ENCODE results near the gene EFCAB6. TPM values are rescaled to one million over a fixed set of nuclear protein-coding genes. Genes with fewer than 3 reads are reported as not detected.

Gene EFCAB6
- total RNA-seq, 1 donor from 2014 or later: 0.26 TPM

DNA sequence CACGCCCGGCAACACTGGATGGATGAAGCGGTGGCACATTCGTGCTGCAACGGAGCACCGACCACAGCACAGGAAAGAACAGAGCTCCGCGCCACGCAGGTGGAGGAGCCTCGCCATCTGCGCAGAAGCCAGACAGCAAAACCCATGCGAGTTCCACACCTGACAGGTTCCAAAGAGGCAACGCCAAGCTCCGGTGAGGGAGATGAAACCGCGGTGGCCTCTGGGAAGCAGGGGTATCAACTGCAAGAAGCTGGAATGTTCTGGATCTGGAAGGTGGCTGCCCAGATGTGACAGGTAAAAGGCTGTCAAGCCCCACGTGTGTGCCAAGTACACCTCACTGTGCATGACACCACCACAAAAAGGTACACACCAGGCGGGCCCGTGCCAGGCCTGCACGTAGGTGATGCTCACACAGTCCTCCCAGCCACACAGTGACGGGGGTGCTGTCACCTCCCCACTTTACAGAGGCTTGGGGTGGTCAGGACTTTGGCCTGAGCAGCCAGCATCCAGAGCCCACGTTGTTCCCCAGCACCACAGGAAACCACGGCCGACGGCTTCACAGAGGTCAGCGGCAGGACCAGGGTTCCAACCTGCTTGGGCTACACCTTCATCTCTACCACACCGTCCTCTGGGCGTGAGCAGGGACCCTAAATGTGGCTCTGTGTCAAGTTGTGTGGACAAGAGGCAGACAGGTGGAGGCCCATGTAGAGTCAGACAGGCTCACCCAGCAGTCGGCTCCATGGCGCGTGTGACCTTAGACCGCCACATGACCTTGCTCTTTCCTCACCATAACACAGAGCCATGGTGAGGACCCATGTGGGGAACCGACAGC, 19.7 kb upstream of the EFCAB6 start:
- no peak for DNase-seq (ENCODE audit: low read depth, low spot score)

- DNase-seq (ENCODE audit: low read depth, low spot score): no peak
Observed at GRCh38 chr22:43830931-43831560, 18.9 kb upstream of the EFCAB6 start.

DNA sequence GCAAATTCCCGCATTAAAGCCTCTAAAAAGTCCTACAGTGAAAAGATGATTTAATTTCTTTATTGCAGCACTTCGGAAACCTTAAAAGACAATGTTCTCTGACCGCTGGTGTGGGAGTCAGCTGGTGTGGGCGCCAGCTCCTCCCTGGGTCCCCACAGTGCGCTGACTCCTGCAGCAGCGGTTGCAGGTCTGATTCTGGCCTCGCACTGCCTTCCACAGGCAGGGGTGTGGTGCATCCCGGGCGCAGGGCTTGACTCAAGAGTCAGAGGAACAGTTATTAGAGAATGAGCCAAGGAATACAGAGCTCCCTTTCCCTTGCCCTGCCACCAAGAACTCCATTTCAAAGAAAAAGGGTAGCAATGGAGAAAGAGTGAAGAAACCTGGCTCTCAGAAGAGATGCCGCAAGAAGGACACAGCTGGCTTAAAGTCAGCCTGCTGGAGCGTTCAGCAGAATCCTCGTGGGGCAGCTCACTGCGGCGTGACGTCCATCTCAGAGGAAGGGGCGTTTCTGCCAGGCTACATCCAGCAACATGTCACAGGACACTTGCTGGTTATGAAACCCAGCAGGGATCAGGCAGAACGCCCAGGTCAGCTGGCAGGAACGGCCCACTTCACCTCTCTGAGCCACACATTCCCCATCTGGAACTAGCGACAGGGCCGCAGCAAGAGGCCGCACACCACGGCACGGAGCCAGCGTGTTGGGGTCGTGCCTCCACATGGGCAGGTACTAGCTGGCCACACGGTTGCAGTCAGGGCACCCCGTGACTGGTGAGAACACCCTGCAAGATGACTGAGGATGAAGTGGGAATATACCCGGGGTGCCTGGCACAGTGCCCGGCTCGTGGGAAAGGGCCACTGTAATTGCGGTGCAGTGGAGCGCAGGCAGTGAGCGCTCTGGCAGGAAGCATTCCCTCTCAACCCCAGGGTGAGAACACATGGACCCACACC, 18.1 kb upstream of the EFCAB6 start:
- DNase-seq (ENCODE audit: low read depth, low spot score): no peak

- no peak for DNase-seq (ENCODE audit: low read depth, low spot score)
Observed at GRCh38 chr22:43828998-43829782, 17.1 kb upstream of the EFCAB6 start.

GRCh38 chr22:43828725-43828997, 16.6 kb upstream of the EFCAB6 start:
- DNase-seq (ENCODE audit: low read depth, low spot score): no peak

DNA sequence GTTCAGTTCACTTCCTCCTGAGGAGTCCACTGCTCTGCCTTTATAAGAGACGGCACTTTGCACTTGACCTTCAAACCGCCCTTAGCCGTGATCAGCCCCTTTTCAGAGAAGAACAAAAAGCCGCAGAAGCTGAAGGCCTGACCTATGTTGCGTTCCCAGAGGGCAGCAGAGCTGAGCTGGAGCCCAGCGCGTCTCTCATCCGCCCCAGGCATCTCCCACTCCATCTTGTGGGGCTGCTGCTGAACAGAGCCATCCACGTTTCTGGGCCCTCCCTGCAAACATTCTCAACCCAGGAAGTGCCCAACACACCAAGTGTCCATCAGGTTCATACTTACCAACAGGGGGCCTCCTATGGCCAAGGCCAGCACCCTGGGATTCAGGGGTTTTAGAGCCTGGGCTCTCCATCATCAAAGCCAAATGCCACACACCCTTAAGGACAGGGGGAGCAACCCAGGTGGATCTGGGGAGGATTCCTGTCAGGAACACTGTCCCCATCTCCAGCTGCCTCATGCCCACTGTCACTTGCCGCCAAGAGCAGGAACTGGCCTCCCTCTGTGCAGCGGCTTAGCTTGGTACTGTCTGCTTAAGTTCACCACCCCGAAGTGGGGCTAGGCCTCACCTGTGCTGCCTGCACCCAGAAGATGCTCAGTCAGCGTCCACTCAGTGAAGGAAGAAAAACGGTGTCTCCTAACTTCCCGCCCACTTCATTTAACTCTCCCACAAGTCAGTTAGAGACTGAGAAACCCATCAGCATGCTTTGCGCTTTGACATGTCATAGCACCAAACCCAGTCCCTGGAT, 16.0 kb upstream of the EFCAB6 start:
- no peak for DNase-seq (ENCODE audit: low read depth, low spot score)

DNA sequence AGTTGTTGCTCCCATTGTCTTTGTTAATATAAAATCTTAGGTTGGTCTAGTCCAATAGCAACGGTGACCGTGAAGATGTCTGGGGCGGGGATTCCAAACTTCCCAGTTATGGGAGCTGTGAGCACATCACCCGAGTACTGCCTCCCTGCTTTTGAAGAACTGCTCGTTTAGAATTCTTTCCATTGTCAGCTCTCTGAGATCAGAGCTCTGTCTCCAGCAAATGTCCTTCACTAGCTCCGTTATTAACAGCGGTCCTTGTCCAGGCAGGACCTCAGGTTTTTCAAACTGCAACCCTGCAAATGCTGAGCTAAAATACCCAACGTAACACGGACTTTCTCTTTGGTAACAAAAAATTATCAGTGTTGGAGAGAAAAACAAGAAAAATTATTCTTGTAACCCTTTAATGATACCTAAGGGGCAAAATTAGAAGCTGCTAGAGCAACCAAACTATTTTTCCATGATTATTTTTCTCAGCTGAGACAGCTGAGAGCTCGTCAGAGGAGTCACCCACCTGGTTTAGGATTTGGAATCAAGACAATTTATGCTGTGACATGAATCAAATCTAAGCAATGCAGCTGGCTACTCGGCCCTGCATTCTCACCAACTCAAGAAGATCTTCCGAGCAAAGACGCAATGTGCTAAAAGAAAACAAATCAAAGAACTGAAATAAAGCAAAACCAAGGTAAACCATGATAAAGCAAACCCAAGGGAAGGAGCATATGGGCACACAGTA, 15.1 kb upstream of the EFCAB6 start:
- DNase-seq (ENCODE audit: low read depth, low spot score): no peak

DNA sequence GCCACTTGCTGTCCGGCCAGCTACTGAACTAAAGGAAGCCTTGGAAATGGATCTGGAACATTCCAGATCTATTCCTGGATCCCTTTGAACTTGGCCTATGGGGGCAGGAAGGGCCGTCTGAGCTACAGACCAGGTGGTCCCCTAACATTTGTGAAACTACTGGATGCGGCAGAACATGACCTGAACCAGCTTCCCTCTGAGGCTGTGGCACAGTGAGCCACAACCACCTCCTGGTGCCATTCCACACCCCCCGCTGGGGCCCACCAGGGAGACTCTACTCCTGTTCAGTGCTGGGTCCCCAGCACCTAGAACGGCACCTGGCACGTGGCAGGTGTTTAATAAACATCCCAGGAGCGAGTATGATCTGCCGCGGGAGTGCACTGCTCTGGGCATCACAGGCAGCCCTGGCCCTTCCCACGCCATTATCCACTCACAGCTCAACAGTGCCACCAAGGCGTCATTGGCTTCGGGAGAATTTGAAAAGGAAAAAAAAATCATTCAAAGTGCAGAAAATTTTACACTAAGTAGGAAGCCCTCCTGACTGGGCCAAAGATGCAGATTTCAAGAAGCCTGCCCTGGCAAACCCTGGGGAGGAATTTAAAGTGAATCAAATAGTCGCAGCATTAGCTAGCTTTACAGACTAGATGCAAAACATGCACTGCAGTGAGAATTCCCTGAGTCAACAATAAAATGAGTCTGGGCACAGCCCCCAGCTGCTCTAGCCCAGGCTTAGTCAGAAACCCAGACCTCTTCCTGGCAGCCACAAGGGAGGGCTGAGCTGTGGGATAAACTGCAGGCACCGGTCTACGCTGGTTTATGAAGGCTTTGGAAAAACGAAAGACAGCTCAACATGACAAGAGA, 14.3 kb upstream of the EFCAB6 start:
- DNase-seq (ENCODE audit: low read depth, low spot score): no peak

DNA sequence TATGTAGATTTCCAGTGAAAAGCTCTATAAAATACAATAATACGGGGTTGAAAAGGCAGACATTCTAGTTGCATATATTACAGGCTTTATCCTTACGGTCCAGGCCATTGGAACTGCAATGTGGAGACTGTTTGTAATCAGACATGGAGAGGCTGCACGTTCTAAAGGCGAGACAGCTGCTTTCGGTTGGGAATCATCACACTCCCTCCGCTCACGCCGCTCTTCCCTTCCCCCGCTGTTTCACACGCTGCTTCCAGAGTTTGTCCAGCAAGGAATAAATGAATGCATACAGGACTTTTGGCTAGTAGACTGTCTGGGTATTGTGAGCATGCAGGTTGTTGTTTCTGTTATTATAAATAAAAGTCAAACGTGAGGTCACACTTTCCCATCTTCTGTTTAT, 13.5 kb upstream of the EFCAB6 start:
- DNase-seq (ENCODE audit: low read depth, low spot score): no peak

DNA sequence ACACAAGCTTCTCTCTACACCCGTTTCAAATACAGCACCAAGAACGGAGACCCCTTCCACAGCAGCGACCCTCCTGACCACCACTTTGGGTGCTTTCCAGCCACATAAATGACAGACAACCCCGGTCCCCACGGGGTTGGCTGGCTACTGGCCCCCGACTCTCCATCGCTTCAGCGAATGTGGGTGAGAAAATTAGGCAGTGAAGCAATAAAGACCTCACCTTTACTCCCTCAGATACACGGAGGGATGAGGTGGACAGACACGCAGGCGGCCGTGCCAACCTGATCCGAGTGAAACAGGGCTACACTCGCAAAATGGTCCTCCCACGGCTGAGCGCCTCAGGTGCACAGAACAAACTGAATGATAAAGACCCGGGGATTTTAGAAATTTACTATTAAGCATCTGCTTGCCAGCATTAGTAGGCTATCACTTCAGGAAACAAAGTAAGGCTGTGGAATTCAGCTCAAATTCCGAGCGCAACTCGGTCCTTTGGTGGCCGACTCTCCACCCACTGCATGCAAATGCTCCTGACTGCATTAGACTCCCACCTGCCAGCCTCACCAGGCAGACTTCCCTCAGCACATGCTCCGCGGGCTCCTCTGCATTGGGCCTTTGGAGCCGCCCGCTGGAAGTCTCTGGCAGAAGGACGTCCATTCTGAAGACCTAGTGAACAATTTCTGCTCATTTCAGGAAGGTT, 12.8 kb upstream of the EFCAB6 start:
- DNase-seq (ENCODE audit: low read depth, low spot score): no peak

DNA sequence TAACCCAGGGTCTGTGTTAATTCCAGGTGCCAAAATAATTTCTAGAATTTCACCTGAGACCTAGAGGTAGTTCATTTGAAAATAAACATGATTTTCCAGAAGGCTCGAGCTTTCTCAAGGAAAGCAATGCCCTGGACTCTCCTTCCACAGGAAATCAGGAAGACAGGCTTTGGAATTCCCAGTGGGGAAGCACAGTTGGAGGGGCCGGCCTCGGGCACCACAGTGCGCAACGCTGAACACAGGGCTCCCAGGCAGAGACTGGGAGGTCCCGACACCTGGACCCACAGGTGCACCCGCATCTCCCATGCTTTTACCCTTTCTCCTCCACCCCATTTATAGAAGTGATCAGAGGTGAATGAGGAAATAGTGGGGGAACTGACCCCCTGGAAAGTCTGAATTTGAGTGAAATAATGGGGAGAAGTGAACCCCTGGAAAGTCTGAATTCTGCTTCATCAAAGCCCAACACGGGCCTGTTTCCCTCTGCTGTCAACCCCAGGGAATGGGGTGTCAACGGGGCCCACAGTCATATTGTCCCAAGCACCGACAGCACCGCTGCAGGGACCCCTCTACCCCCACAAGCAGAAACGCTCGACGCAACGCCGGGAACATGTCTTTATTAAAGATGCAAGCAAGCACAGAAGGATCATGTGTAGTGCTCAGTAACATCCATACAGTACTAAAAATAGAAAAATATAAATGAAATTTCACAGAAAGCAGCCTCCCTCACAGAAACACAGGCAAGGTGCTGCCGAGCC, 12.0 kb upstream of the EFCAB6 start:
- no peak for DNase-seq (ENCODE audit: low read depth, low spot score)

DNA sequence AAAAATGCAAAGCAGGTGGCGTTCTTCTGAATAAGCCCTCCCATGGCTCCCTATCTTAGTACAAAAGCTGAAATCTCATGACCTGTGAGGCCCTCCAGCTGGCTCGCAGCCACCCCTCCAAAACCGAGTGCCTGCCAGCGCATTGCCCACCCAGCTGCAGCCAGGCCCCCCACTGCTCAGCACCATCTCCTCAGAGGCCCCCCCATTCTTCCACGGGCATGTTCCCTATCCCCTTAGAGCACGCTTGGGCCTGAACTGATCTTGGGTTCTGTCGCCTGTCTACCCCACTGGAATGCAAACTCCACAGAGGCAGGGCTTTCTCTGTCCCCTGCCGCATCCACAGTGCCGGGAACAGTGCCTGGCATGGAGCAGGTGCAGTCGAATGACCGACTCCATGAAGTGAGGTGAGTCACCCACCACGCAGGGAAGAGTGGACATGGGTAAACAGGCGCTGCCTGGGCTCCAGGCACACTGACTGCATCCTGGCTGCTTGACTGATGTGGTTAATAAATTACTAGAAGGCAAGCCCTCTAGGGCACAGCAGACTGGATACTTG, 11.3 kb upstream of the EFCAB6 start:
- DNase-seq (ENCODE audit: low read depth, low spot score): no peak

GRCh38 chr22:43821606-43822425, 9.7 kb upstream of the EFCAB6 start:
- DNase-seq (ENCODE audit: low read depth, low spot score): no peak

DNA sequence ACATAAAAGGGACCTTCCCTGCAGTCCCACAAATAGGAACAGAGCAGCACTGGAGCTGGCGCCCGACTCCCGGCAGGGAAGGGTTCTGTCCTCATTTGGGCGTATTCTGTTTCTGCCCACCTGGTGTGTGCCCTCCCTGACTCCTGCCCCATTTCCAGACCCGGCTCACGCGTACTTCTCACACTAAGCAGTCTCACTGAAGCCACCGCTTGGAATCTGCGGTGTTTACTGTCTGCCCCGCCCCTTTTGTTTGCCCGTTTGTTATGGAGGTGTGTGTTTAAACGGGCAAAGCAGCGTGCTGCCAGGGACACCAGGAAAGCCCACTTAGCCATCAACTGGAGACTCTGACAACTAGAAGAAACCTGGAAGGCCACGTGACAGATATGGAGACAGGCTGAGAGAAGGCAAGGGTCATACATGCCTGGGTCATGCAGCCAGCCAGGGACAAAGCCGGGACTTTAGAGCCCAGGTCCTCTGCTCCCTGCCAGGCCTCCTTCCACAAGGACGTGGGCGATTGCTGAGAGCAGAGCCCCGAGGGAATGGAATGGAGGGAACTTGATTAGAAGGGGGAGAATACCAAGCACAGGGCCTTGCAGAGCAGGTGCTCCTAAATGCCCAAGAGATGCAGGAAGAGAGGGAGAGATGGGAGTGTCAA, 8.7 kb upstream of the EFCAB6 start:
- DNase-seq (ENCODE audit: low read depth, low spot score): no peak

GRCh38 chr22:43819931-43820640, 8.0 kb upstream of the EFCAB6 start:
- no peak for DNase-seq (ENCODE audit: low read depth, low spot score)
